Stimulated activated CD4-positive, alpha-beta T cell treated with anti-CD3 and anti-CD28 coated beads, Interleukin-4, amount 100 ng/mL, for 1 hour (primary cell): Measurements from ENCODE around the gene ABCB10.
"Not testable (repeated sequence)": the region's sequence is repeated elsewhere in the genome, so short reads cannot be mapped to it uniquely, and the experiment has no call there.

Source experiments
- DNase-seq: peaks from one replicate; pipeline ENCODE4 v3.0.0-alpha.2; 2020

ABCB10 gene

DNA sequence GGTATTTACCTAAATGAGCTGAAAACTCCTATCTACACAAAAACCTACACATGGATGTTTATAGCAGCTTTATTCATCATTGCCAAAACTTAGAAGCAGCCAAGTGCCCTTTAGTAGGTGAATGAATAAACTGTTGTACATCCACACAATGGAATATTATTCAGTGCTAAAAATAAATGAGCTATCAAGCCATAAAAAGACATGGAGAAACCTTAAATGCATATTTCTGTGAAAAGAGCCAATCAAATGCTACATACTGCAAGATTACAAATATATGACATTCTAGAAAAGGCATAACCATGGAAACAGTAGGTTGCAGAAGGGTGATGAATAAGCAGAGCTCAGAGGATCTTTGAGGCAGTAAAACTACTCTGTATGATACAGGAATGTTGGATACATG lies 23.3 kb downstream of the ABCB10 start:
- no peak for DNase-seq

DNA sequence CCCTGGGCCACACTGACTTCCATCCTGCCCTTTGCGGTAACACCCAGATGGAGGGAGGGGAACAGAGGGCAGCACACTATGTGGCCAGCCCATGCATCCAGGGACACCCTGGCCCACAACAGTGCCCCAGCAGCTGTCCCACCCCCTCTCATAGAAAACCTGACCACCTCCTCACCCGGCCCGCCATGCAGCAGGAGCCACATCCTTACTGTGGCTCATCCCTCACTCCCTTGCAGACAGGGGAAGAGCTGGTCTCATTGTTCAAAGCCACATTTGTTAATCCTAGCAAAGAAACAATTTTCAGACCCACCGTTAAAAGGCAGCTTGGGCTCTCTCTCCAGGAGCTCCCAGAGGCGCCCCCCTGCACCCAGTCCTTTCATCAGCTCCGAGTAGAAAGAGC lies 27.2 kb downstream of the ABCB10 start:
- no peak for DNase-seq

DNA sequence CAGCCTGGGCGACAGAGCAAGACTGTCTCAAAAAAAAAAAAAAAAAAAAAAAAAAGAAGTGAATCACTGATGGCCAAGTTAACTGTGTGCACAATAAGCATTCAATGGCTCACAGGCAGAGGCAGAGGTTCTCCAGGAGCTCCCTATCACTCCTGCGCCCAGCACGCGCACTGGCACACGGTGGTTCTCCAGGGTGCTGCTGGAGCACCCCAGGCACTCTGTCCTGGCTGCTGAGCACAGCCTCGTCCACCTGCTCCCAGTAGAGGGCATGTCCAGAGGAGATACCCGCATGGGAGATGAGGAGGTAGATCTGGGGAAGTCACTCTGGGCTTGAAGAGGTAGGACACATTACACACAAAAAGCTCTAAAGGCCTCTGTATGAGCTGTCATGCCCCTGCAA lies 28.9 kb downstream of the ABCB10 start:
- DNase-seq: no peak

DNA sequence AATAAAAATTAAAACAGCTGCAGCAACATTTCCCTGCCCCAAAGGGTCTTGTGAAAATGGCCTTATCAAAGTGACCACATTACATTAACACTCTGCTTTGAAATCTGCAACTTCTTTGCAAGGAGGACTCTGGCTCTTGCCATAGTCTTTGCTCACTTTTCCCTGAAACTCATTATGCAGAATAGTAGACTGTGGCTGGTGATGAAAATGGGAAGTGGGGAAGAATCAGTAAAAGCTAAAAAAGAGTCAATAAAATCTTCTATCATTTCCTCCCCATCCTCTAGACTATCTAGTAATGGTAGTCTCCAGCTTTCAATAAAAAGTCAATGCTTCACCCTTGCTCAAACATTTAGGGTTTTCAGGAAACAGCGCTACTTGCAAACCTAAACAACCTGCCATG lies 31.8 kb downstream of the ABCB10 start:
- no peak for DNase-seq

DNA sequence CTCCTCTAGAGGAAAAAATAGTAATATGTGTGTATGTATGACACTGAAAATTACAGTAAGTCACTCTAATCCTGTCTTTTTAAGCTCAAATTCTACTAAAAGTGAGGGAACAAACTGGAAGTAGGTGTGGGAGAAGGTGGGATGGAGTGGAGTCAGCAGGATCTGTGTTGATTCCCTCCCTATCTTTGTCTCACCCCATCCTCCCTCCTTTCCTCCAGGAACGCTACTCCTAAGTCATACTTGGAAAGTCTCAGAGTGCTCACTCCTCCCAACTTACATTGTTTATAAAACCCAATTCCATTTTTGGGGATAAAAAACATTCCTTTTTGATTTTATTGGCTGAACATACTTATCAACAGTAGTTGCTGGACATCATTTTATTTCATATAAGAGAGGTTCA lies 35.5 kb downstream of the ABCB10 start:
- DNase-seq: no peak

DNA sequence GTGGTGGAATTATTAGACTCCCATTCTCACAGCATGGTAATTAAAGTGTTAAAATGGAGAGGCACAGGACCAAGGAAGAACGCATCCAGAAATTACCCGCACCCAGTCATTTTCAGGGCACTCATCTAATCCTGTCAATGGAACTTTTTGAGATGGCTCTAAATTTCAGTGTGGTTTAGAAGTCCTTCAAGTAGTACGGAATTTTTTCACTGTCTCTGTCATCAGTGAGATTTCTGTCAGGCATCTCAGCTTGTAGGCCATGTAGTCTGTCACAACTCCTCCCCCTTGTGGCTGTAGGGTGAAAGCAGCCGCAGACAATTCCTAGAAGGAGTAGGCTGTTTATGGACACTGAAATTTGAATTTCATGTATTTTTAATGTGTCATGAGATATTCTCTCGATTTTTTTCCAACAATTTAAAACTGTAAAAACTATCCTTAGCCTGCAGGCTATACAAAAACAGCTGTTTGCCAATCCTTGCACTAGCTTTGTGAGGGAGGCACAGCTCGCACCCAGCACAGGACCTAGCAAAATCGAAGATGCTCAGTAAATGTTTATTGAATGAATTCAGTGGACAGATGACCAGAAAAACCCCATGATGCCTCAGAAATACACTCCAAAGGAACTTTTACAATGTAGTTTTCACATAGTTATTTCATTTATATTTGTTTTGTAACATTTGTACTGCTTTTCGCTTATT lies 43.8 kb downstream of the ABCB10 start:
- peak; percentile 53 for DNase-seq

DNA sequence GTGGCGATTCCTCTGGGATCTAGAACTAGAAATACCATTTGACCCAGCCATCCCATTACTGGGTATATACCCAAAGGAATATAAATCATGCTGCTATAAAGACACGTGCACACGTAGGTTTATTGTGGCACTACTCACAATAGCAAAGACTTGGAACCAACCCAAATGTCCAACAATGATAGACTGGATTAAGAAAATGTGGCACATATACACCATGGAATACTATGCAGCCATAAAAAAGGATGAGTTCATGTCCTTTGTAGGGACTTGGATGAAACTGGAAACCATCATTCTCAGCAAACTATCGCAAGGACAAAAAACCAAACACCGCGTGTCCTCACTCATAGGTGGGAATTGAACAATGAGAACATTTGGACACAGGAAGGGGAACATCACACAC lies 46.9 kb downstream of the ABCB10 start:
- DNase-seq: not testable (repeated sequence)

DNA sequence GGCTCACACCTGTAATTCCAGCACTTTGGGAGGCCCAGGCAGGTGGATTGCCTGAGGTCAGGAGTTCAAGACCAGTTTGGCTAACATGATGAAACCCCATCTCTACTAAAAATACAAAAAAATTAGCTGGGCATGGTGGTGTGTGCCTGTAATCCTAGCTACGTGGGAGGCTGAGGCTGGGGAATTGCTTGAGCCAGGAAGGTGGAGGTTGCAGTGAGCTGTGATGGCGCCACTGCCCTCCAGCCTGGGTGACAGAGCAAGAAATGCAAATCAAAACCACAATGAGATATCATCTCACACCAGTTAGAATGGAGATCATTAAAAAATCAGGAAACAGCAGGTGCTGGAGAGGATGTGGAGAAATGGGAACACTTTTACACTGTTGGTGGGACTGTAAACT lies 47.3 kb downstream of the ABCB10 start:
- not testable (repeated sequence) for DNase-seq

DNA sequence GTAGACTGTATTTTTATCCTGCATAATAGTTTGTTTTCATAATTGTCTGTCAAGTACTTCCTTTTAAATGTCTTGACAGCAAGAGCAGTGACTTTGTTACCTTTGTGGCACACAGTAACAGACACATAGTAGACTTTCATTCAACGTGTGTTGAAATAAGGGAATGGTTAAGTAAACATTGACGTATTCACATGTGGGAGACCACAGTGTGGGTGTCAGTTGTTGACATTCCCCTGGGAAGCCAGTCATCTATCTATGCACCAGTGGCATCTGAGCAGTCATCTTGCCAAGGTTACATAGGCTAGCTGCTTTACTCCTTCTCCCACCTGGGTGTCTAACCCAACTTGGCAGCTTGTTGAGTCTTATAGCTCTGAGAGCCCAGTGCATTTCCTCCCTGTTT lies 48.9 kb downstream of the ABCB10 start:
- DNase-seq: no peak

DNA sequence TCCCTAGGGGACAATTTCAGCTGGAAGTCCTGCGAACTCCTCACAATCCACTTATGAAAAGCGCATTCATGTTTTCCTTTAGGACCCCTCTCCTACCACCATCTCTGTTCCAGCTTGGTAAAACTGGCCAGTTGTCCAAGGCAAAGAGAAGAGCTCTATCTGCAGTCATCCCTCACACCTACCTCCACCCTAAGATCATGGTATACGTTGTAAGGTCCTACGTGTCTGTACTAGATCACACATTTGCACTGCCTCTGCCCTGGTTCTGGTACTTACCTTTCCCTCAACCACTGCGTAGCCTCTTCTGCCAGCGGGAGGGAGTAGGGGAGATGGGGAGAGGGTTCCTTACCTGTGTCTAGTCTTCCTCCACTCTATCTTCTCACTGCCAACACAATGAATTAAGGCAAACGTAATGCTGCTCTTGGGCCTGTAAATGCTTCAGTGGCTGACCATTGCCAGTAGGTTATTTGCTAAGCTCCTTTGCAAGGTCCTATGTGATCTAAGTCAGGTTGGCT lies 49.6 kb downstream of the ABCB10 start:
- DNase-seq: no peak

DNA sequence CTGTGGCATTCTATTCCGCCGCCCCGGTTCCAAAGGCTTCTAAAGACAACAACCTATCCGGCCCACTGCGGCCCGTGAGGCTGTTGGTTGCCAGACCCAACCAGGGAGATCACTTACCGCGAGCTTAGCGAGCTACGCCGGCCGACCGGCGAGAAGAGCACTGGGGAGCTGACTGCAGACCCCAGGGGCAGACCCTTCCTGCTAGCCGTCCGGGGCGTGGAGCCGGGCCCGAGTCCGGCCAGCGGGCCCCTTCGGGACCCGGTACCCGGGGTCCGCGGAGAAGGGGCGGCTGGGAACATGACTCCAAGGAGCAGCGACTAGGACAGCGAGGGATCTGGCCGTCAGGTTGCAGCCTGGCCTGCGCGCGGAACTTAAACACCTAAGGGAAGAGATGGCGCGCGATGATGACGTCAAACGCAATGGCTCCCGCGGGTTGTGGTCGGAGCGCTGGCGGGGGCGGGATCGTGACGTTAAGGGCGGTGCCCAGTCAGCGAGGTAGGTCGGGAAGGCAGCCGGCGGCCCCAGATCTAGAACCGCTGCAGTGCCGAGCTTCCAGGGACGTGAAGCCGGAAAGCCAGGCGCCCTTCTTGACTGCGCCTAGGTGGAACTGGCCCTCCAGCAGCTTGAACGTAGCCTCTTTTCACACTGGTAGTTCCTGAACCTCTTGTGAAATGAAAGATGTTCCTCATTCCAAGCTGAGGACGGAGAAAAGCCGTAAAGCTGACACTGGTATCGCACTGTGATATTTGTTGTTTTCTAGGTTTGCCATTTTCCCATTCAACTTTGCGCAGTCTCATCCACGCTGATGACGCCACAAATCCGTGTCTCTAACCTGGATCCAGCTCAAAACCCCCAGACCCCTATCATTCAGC lies 50.3 kb downstream of the ABCB10 start, which contains the start of gene NUP133:
NUP133 (minus strand) TSS at position 391 of the 872 bp plus-strand sequence; CDS start at position 299, 92 bp downstream.
- DNase-seq: peak; percentile 100

DNA sequence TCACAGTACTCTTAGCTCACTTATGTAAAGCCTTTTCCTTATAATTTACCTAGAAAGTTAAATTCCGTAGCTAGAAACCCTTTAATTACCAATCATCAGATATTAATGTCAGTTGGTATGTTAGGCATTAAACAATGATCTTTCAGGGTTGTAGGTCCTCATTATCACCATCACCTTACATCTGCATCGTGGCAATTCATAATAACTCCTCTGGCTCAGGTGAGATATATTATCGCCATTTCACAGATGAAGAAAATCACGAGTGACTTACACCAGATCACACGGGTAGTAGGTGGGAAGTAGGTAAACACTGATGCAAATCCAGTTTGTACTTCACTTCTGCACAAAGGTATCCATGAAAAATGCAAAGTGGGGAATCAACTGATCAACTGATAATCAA lies 51.0 kb downstream of the ABCB10 start:
- DNase-seq: no peak

DNA sequence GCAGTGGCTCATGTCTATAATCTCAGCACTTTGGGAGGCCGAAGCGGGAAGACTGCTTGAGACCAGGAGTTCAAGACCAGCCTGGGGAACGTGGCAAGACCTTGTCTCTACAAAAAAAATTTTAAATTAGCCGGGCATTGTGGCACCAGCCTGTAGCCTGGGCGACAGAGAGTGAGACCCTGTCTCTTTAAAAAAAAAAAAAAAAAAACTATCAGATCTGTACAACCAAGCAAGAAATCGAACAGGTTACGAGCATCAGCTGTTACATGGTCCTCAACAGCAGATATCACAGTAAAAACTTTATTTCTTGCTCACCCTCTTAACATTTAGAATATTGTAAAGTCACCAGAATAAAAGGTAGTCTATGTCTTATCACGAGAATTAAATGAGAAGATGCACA lies 51.9 kb downstream of the ABCB10 start:
- DNase-seq: no peak

DNA sequence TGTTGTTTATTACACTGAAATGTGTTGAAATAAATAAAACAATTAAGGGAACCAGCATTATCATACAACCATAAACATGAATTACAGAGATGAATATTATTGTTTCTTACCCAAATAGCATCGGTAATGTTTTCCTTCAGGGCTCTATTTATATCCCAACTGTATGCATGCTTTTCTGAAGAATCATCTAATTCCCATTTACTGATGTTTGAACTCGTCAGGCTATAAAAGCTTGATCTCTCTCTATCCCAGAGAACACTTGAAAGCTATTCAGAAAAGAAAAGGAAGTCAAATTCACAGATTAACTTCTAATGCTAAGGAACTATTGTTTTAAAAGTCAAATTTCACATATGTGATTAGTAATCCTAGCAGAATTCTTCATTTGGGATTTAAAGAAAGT lies 62.7 kb downstream of the ABCB10 start:
- no peak for DNase-seq

DNA sequence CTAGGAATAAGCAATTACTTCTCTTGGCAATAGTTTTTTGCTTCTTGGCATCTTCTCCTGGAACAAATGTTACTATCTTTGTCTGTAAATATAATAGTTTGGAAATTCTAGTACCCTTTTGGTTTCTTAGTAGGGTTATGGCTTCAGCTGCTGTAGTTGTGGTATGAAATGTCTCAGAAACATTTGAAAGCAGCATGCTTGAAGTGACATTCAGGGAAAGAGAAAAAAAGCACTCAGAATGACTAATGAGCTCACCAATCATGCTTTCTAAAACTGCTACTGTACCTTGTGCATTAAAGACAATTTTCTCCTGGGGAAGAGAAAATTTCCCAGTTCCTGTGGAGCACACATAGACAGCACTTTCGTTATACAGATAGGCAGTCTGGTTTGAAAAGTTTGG lies 71.3 kb downstream of the ABCB10 start:
- DNase-seq: no peak

DNA sequence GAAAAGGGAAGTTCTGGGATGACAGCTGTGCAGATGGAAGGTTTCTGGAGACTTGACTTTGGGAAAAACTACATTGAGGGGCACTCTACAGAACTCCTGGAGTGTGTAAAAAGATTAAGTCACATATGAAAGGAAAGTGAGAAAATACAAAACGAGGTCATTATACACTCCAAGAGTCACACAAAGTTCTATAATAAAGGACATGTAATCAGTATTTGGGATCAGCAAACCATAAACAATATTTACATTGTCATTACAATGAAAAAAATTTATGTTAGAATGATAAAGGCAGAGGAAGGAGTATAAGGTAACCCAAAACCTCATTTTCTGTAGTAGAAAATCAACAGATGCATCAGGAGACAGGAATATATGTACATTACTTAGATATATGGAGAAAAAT lies 73.2 kb downstream of the ABCB10 start:
- DNase-seq: no peak

DNA sequence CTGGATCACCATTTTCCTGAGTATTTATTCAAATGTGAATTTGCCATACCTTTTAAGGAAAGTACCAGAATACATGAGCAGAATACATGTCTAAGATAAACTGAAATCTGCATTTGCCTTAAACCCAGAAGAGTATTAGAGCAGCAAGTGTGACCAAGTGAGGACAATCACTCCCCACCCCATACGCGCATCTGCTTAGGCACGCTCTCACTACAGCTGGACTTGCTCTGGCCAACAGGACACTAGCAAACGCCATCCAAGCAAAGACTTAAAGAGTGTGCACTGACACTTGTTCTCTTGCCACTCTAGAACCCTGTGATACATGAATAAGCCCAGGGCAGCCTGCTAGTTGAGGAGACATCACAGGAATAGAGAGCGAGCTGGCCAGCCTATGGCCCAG lies 76.0 kb downstream of the ABCB10 start:
- DNase-seq: no peak

DNA sequence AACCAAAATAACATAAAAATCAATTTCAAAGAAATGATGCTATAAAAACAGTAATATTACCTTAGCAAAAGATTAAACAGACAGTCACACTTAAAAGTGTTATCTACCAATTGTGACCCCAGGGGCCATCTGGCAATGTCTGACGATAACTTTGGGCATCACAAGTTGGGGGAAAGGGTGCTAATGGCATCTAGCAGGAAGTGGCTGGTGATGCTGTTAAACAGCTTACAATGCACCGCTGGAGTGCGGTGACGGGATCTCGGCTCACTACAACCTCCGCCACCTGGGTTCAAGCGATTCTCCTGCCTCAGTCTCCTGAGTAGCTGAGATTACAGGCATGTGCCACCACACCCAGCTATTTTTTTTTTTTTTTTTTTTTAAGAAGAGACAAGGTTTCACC lies 78.0 kb downstream of the ABCB10 start:
- no peak for DNase-seq

DNA sequence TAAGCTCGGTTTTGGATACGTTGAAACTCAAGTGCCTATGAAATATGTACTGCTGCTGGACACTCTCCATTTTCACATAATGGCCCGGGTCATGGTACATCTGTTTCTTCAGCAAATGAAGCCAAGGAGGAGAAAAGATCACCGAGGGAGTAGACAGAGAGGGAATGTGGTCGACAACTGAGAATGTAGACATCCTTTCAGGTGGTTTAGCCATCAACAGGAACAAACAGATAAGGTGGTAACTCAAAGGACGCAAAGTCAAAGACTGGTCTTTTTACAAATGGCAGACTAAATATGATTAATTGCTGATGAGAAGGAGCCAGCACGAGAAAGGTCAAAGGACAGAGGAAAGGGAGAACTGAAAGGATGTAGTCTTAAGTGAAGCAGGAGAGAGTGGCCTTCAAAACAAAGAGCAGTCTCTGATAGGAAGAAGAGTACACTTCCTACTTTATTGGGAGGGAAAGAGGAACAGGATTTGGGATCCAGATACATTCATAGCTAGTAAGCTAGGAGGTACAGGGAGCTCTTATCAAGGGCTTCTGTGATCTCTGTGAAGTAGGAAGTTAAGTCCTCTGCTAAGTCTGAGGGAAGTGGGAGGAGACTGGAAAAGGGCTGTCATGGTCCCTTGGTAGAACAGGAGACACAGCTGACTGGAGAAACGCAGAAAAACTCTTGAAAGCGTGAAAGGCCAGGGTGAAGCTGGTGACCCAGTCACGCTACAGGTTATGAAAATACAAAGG lies 78.7 kb downstream of the ABCB10 start:
- DNase-seq: no peak

DNA sequence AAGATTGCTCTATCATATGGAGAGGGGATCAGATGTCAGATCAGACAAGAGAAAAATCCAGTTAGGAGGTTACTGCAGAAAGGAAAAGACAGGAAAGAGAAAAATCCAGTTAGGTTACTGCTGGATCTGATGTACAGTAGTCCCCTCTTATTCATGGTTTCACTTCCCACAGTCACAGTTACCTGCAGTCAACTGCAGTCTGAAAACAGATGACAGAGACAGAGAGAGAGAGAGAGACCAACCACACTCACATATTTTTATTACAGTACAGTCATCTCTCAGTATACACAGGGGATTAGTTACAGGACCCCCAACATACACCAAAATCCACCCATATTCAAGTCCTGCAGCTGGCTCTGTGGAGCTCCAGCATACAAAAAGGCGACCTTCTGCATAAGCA lies 79.7 kb downstream of the ABCB10 start:
- no peak for DNase-seq

DNA sequence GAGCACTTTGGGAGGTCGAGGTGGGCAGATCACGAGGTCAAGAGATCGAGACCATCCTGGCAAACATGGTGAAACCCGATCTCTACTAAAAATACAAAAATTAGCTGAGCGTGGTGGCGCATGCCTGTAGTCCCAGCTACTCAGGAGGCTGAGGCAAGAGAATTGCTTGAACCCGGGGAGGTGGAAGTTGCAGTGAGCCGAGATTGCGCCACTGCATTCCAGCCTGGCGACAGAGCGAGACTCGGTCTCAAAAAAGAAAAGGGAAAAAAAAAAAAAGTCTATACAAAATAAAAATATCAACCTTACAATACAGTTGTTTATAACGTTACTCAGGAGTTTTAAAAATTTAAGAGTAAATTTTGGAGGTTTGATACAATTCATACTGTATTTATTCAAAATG lies 82.6 kb downstream of the ABCB10 start:
- not testable (repeated sequence) for DNase-seq

DNA sequence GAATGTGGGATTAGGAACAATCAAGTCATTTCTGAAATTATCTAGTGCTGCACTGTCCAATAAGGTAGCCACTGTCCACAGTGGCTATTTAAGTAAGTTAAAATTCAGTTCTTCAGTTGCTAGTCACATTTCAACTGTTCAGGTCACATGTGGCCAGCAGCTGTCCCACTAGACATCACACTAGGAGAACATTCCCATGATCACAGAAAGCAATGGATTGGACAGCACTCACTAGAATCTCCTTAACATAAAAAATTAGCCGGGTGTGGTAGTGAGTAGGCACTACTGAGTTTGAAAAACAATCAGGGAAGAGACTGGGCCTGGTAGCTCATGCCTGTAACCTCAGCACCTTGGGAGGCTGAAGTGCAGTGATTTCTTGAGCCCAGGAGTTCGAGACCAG lies 84.0 kb downstream of the ABCB10 start:
- no peak for DNase-seq

DNA sequence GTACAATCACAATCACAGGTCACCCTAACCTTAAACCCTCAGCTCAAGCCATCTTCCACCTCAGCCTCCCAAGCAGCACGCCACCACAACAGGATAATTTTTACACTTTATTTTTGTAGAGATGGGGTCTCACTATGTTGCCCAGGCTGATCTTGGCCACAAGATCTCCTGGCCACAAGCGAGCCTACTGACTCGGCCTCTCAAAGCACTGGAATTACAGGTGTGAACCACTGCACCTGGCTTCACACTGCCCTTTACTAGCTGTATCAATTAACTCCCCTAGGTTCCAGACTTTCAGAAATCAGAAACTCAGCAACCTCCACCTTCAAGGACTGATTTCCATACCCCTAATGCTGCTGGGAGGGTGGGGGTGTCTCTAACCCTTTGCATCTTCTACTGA lies 87.3 kb downstream of the ABCB10 start:
- DNase-seq: no peak
